Central memory CD4-positive, alpha-beta T cell (primary cell): ENCODE measurements around the gene ALKBH8.
"Not testable (repeated sequence)": the region's sequence is repeated elsewhere in the genome, so short reads cannot be mapped to it uniquely, and the experiment has no call there.

Experiments used
- DNase-seq: peaks from one replicate; pipeline ENCODE4 v3.0.0; 2022

The ALKBH8 gene

GRCh38 chr11:107577346-107577711 lies 11.8 kb upstream of the ALKBH8 start:
- no peak for DNase-seq

- peak; percentile 26 for DNase-seq
Measured at GRCh38 chr11:107576497-107577345, 11.2 kb upstream of the ALKBH8 start.

GRCh38 chr11:107573438-107573837 lies 7.9 kb upstream of the ALKBH8 start:
- DNase-seq, result no peak

- DNase-seq, result no peak
Measured at GRCh38 chr11:107570015-107570414, 4.5 kb upstream of the ALKBH8 start.

GRCh38 chr11:107567739-107568335 lies 2.3 kb upstream of the ALKBH8 start:
- DNase-seq, result no peak

GRCh38 chr11:107566569-107566968 lies 1.0 kb upstream of the ALKBH8 start:
- no peak for DNase-seq

- not testable (repeated sequence) for DNase-seq
Measured at GRCh38 chr11:107565955-107566501, 493 bp upstream of the ALKBH8 start.

GRCh38 chr11:107564877-107565218 lies 687 bp downstream of the ALKBH8 start:
- no peak for DNase-seq

- peak; percentile 28 for DNase-seq
Measured at GRCh38 chr11:107563702-107564101, 1.8 kb downstream of the ALKBH8 start.

GRCh38 chr11:107562647-107563208 lies 2.8 kb downstream of the ALKBH8 start:
- DNase-seq, result no peak

GRCh38 chr11:107561688-107562087 lies 3.8 kb downstream of the ALKBH8 start:
- DNase-seq, result no peak

GRCh38 chr11:107550304-107550703 lies 15.2 kb downstream of the ALKBH8 start:
- DNase-seq, result no peak

GRCh38 chr11:107549954-107550285 lies 15.6 kb downstream of the ALKBH8 start:
- DNase-seq, result no peak

GRCh38 chr11:107549253-107549953 lies 16.1 kb downstream of the ALKBH8 start:
- DNase-seq, result peak; percentile 28

GRCh38 chr11:107547961-107548360 lies 17.6 kb downstream of the ALKBH8 start:
- no peak for DNase-seq

- no peak for DNase-seq
Measured at GRCh38 chr11:107545101-107545514, 20.4 kb downstream of the ALKBH8 start.

- no peak for DNase-seq
Measured at GRCh38 chr11:107538821-107539220, 26.7 kb downstream of the ALKBH8 start.

- DNase-seq, result no peak
Measured at GRCh38 chr11:107538239-107538638, 27.3 kb downstream of the ALKBH8 start.

GRCh38 chr11:107537155-107537554 lies 28.4 kb downstream of the ALKBH8 start:
- DNase-seq, result not testable (repeated sequence)

- no peak for DNase-seq
Measured at GRCh38 chr11:107526197-107526596, 39.3 kb downstream of the ALKBH8 start.

- DNase-seq, result no peak
Measured at GRCh38 chr11:107508858-107509244, 56.7 kb downstream of the ALKBH8 start.

GRCh38 chr11:107508201-107508857 lies 57.2 kb downstream of the ALKBH8 start:
- no peak for DNase-seq
